KOPT-K1 (cell line): ENCODE measurements around the gene PAPSS1.
"Not testable (repeated sequence)": the region's sequence is repeated elsewhere in the genome, so short reads cannot be mapped to it uniquely, and the experiment has no call there.

Experiments
- H3K27ac ChIP-seq: fragments of 200-600 bp; sonication (generic); 2 replicates; pipeline ENCODE4 v1.5.1; 2016; ENCODE audit warnings: antibody characterized with exemption, mild to moderate bottlenecking, low read depth, low read length; ENCODE audit not compliant: poor library complexity, severe bottlenecking
- H3K36me3 ChIP-seq: fragments of 200-600 bp; sonication (generic); 2 replicates; pipeline ENCODE4 v1.5.1; 2017; ENCODE audit warnings: antibody characterized with exemption, mild to moderate bottlenecking, low read length, moderate library complexity; ENCODE audit not compliant: insufficient read depth
- H3K9me3 ChIP-seq: fragments of 200-600 bp; sonication (generic); 2 replicates; pipeline ENCODE4 v1.5.1; 2017; ENCODE audit warnings: antibody characterized with exemption, low read length, mild to moderate bottlenecking; ENCODE audit not compliant: insufficient read depth, poor library complexity, severe bottlenecking

PAPSS1 gene

GRCh38 chr4:107682306-107682705 is 37.7 kb downstream of the PAPSS1 start:
- H3K36me3 ChIP-seq = peaks cover 39% of the 10 kb centered on the region
- no peak overlapping the region for H3K27ac ChIP-seq
- peaks cover 12% of the 10 kb centered on the region for H3K9me3 ChIP-seq

GRCh38 chr4:107669068-107669467 is 51.0 kb downstream of the PAPSS1 start:
- H3K36me3 ChIP-seq = no peaks in the 10 kb centered on the region
- H3K9me3 ChIP-seq = no peaks in the 10 kb centered on the region
- no peak overlapping the region for H3K27ac ChIP-seq

GRCh38 chr4:107666134-107666533 is 53.9 kb downstream of the PAPSS1 start:
- Histone ChIP-seq H3K27ac (no peak overlapping the region), H3K36me3 (no peaks in the 10 kb centered on the region), H3K9me3 (no peaks in the 10 kb centered on the region)

- Histone ChIP-seq H3K9me3 (no peaks in the 10 kb centered on the region), H3K27ac (no peak overlapping the region), H3K36me3 (no peaks in the 10 kb centered on the region)
Measured at GRCh38 chr4:107665001-107665400, 55.0 kb downstream of the PAPSS1 start.

- Histone ChIP-seq H3K27ac (no peak overlapping the region), H3K36me3 (no peaks in the 10 kb centered on the region), H3K9me3 (no peaks in the 10 kb centered on the region)
Measured at GRCh38 chr4:107658400-107659336, 61.4 kb downstream of the PAPSS1 start.

GRCh38 chr4:107655289-107655688 is 64.7 kb downstream of the PAPSS1 start:
- Histone ChIP-seq H3K27ac (no peak overlapping the region), H3K36me3 (peaks cover 16% of the 10 kb centered on the region; the same call in 1 of the 2 replicates), H3K9me3 (no peaks in the 10 kb centered on the region)

GRCh38 chr4:107654694-107655093 is 65.3 kb downstream of the PAPSS1 start:
- Histone ChIP-seq H3K9me3 (no peaks in the 10 kb centered on the region), H3K36me3 (peaks cover 16% of the 10 kb centered on the region; the same call in 1 of the 2 replicates), H3K27ac (no peak overlapping the region)

GRCh38 chr4:107651408-107651807 is 68.6 kb downstream of the PAPSS1 start:
- H3K9me3 ChIP-seq, H3K27ac ChIP-seq: not testable (repeated sequence)
- H3K36me3 ChIP-seq = peaks cover 16% of the 10 kb centered on the region; the same call in 1 of the 2 replicates

GRCh38 chr4:107650251-107650650 is 69.8 kb downstream of the PAPSS1 start:
- H3K27ac ChIP-seq = no peak overlapping the region
- H3K9me3 ChIP-seq = no peaks in the 10 kb centered on the region
- H3K36me3 ChIP-seq = peaks cover 16% of the 10 kb centered on the region; the same call in 1 of the 2 replicates

- peaks cover 28% of the 10 kb centered on the region; the same call in 1 of the 2 replicates for H3K36me3 ChIP-seq
- no peak overlapping the region for H3K27ac ChIP-seq
- H3K9me3 ChIP-seq = no peaks in the 10 kb centered on the region
Measured at GRCh38 chr4:107648178-107648991, 71.6 kb downstream of the PAPSS1 start.

- Histone ChIP-seq H3K36me3 (peaks cover 30% of the 10 kb centered on the region; the same call in 1 of the 2 replicates), H3K9me3 (no peaks in the 10 kb centered on the region)
Measured at GRCh38 chr4:107647591-107647990, 72.4 kb downstream of the PAPSS1 start.

GRCh38 chr4:107645604-107646003 is 74.4 kb downstream of the PAPSS1 start:
- Histone ChIP-seq H3K27ac (no peak overlapping the region), H3K36me3 (peaks cover 21% of the 10 kb centered on the region; the same call in 1 of the 2 replicates), H3K9me3 (no peaks in the 10 kb centered on the region)

More at GRCh38 chr4:107647591-107647990, 72.4 kb downstream of the PAPSS1 start:
- H3K27ac ChIP-seq = no peak overlapping the region

GRCh38 chr4:107643021-107643420 is 77.0 kb downstream of the PAPSS1 start:
- H3K9me3 ChIP-seq = no peaks in the 10 kb centered on the region
- H3K36me3 ChIP-seq = peaks cover 21% of the 10 kb centered on the region; the same call in 1 of the 2 replicates
- no peak overlapping the region for H3K27ac ChIP-seq

GRCh38 chr4:107640878-107641277 is 79.2 kb downstream of the PAPSS1 start:
- H3K27ac ChIP-seq = no peak overlapping the region

GRCh38 chr4:107640197-107640596 is 79.8 kb downstream of the PAPSS1 start:
- no peak overlapping the region for H3K27ac ChIP-seq
- H3K36me3 ChIP-seq = peaks cover 21% of the 10 kb centered on the region; the same call in 1 of the 2 replicates
- H3K9me3 ChIP-seq = no peaks in the 10 kb centered on the region

More at GRCh38 chr4:107640878-107641277, 79.2 kb downstream of the PAPSS1 start:
- no peaks in the 10 kb centered on the region for H3K9me3 ChIP-seq
- peaks cover 21% of the 10 kb centered on the region; the same call in 1 of the 2 replicates for H3K36me3 ChIP-seq
